ENCODE results near the gene KHK. TPM values are rescaled to one million over a fixed set of nuclear protein-coding genes. Genes with fewer than 3 reads are reported as not detected.

KHK gene
- total RNA-seq, 4 donors from 2014 or later, result 1.8 to 12.0 (median 6.3) TPM

DNA sequence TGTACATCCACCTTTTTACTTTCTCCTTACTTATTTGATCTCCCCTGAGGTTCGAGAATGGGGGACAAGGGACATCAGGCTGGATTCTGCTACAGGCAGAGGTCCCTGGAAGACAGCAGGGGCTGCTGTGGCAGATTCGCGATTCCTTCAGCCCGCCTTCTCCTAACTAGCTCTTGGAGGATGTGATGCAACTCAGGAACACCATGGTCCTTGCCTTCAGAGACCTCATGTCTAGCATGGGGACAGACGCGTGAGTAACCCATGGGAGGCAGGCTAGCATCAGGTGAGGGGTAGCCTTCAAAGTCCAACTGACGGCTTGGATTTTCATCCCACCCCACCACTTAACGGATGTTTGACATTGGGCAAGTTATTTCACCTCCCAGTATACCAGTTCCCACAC, 61.4 kb downstream of the KHK start:
- intact Hi-C loops (cut with DNase I; ENCODE audit: low total_unique reads) (no loop called here), in situ Hi-C loops (cut with MboI; ENCODE audit: low pct_ligation_motif_present in 1 of 4, low pct_unique_long_range_greater_than_20kb in 1 of 4, low sequenced_read_pairs in 3 of 4) (no loop called here)
- Histone ChIP-seq H3K9me3 (no peaks in the 10 kb centered on the region), H3K4me3 (no peak overlapping the region), H3K27me3 (no peaks in the 10 kb centered on the region), H3K4me1 (no peaks in the 10 kb centered on the region), H3K36me3 (no peaks in the 10 kb centered on the region), H3K27ac (no peak overlapping the region)
- DNase-seq, result no peak
- no peak for TF ChIP-seq POLR2AphosphoS5 (IDR thresholded peaks at IDR 0.05)
- no peak for TF ChIP-seq POLR2A (IDR thresholded peaks at IDR 0.05)
- no peak for TF ChIP-seq EP300 (IDR thresholded peaks at IDR 0.05; ENCODE audit: low read depth)
- TF ChIP-seq, protein P1, sequence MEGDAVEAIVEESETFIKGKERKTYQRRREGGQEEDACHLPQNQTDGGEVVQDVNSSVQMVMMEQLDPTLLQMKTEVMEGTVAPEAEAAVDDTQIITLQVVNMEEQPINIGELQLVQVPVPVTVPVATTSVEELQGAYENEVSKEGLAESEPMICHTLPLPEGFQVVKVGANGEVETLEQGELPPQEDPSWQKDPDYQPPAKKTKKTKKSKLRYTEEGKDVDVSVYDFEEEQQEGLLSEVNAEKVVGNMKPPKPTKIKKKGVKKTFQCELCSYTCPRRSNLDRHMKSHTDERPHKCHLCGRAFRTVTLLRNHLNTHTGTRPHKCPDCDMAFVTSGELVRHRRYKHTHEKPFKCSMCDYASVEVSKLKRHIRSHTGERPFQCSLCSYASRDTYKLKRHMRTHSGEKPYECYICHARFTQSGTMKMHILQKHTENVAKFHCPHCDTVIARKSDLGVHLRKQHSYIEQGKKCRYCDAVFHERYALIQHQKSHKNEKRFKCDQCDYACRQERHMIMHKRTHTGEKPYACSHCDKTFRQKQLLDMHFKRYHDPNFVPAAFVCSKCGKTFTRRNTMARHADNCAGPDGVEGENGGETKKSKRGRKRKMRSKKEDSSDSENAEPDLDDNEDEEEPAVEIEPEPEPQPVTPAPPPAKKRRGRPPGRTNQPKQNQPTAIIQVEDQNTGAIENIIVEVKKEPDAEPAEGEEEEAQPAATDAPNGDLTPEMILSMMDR (IDR thresholded peaks at IDR 0.05), result no peak
- 80 to 93% methylated on average over 1 to 8 of the region's 8 CpGs for whole genome bisulfite sequencing, 2 donors (ENCODE audit: low coverage in 1 of 2)

DNA sequence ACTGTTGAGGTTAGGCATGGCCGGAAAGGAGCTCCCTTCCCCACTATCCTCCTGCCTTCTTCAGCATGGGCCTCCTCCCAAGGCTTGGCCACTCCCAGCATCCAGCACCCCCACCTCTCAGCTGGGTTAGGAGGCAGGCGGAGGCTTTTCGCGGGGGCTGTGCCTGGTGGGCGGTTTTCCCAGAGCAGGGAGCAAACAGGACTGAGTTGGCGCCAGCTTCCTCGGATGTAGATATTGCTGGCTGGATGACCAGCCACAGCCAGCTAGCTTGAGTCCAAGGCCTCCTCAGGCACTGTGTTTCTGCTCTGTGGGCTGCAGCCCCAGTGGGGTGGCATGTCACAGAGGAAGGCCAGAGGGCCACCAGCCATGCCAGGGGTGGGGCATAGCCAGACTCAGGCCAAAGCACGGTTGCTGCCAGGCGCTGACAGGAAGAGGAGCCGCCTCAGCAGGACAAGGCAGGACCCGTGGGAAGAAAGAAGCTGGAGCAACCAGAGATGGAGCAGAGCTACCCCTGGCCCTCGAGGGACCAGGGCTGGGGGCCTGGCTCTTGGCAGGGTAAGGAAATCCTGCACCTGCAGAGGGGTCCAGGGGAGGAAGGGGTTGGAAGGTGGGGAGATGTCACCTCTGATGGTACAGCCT, 62.3 kb downstream of the KHK start, which contains the start of gene TCF23:
TSS of gene TCF23 (plus strand) at position 204 of the 639 bp plus-strand sequence. CDS start at position 334, 130 bp downstream.
- Histone ChIP-seq H3K4me3 (no peak within 1 kb of the TSS), H3K27ac (no peak within 1 kb of the TSS), H3K27me3 (no peaks in the 10 kb centered on the region), H3K36me3 (no peaks in the 10 kb centered on the region), H3K9me3 (no peaks in the 10 kb centered on the region), H3K4me1 (no peaks in the 10 kb centered on the region)
- DNase-seq, result no peak
- WGBS, 2 donors (ENCODE audit: low coverage in 1 of 2), result 66% methylated on average over 8 of the region's 12 CpGs; no CpG with 5 or more reads in 1 of the 2 donors
- intact Hi-C loops (cut with DNase I; ENCODE audit: low total_unique reads) (no loop called here), in situ Hi-C loops (cut with MboI; ENCODE audit: low pct_ligation_motif_present in 1 of 4, low pct_unique_long_range_greater_than_20kb in 1 of 4, low sequenced_read_pairs in 3 of 4) (no loop called here)
- TF ChIP-seq POLR2AphosphoS5 (IDR thresholded peaks at IDR 0.05) (no peak), EP300 (IDR thresholded peaks at IDR 0.05; ENCODE audit: low read depth) (no peak), POLR2A (IDR thresholded peaks at IDR 0.05) (no peak)
- TF ChIP-seq, protein P1 (IDR thresholded peaks at IDR 0.05), result no peak

DNA sequence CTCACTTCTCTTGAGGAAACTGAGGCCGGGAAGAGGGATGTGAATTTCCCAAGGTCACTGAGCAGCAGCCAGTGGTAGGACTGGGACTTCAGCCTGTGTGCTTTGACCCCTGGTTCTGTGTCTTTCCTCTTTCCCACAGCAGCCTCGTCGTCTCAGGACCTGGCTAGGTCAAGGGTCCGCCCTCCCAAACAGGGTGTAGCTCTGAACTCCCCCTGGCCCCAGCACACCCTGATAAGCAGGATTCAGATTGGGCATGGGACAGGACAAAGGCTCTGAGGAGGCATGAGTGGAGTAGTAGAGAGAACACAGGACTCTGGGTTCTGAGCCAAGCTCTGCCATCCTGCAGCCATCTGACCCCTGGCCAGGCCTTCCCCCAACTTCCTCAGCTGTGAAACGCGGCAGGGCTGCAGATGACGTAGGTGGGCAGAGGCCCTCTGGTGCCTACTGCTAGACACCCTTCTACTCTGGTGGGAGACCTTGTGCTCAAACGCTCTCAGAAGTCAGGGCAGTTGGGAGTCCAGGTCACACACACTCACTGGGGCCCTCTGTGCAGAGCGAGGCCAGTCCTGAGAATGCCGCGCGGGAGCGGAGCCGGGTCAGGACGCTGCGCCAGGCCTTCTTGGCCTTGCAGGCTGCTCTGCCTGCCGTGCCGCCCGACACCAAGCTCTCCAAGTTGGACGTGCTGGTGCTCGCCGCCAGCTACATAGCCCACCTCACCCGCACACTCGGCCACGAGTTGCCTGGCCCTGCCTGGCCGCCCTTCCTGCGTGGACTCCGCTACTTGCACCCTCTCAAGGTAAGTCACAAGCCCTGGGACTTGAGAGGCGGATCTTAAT, 63.2 kb downstream of the KHK start:
- H3K4me3 ChIP-seq, result no peak overlapping the region
- H3K27me3 ChIP-seq, result no peaks in the 10 kb centered on the region
- intact Hi-C loops (cut with DNase I; ENCODE audit: low total_unique reads), result no loop called here
- TF ChIP-seq POLR2A (IDR thresholded peaks at IDR 0.05) (no peak), EP300 (IDR thresholded peaks at IDR 0.05; ENCODE audit: low read depth) (no peak), POLR2AphosphoS5 (IDR thresholded peaks at IDR 0.05) (no peak)
- TF ChIP-seq, protein P1 (IDR thresholded peaks at IDR 0.05), result no peak
- no peaks in the 10 kb centered on the region for H3K9me3 ChIP-seq
- H3K27ac ChIP-seq, result no peak overlapping the region
- in situ Hi-C loops (cut with MboI; ENCODE audit: low pct_ligation_motif_present in 1 of 4, low pct_unique_long_range_greater_than_20kb in 1 of 4, low sequenced_read_pairs in 3 of 4), result no loop called here
- WGBS, 2 donors (ENCODE audit: low coverage in 1 of 2), result 86% methylated on average over 25 of the region's 29 CpGs; no CpG with 5 or more reads in 1 of the 2 donors
- DNase-seq, result no peak
- H3K36me3 ChIP-seq, result no peaks in the 10 kb centered on the region
- no peaks in the 10 kb centered on the region for H3K4me1 ChIP-seq

Other genes with a start within 250 kb of the KHK start
- under 1 TPM in 1 of 4 donors, not detected in 3; 0.32 TPM for gene DPYSL5, start 238.6 kb upstream of the KHK start, total RNA-seq
- gene MAPRE3, start 116.1 kb upstream of the KHK start, total RNA-seq, result 10 to 100 TPM; 16.8 to 64.7 (median 32.9) TPM
- gene TMEM214, start 53.8 kb upstream of the KHK start, total RNA-seq, result 100 to 1,000 TPM in 2 of 4 donors, 10 to 100 TPM in 2; 51.2 to 179 (median 127) TPM
- gene AGBL5, start 35.1 kb upstream of the KHK start, total RNA-seq, result 10 to 100 TPM in 3 of 4 donors, 1 to 10 TPM in 1; 9.7 to 39.2 (median 13.9) TPM
- 100 to 1,000 TPM in 3 of 4 donors, 10 to 100 TPM in 1; 92.7 to 320 (median 202) TPM for gene OST4, start 15.1 kb upstream of the KHK start, total RNA-seq
- 100 to 1,000 TPM in 1 of 4 donors, 10 to 100 TPM in 3; 41.0 to 152 (median 65.6) TPM for gene EMILIN1, start 8.2 kb upstream of the KHK start, total RNA-seq
- gene CGREF1, start 32.4 kb downstream of the KHK start, total RNA-seq, result 1 to 10 TPM in 2 of 4 donors, under 1 TPM in 1, not detected in 1; 0.27 to 4.9 (median 1.1) TPM
- gene ABHD1, start 37.0 kb downstream of the KHK start, total RNA-seq, result under 1 TPM in 1 of 4 donors, not detected in 3; 0.48 TPM
- 100 to 1,000 TPM in 1 of 4 donors, 10 to 100 TPM in 3; 53.2 to 105 (median 71.1) TPM for gene PREB, start 47.9 kb downstream of the KHK start, total RNA-seq
- gene PRR30, start 52.6 kb downstream of the KHK start, total RNA-seq, result not detected
- gene TCF23, start 62.2 kb downstream of the KHK start, total RNA-seq, result not detected
- gene ATRAID, start 125.3 kb downstream of the KHK start, total RNA-seq, result 100 to 1,000 TPM in 2 of 4 donors, 10 to 100 TPM in 2; 64.7 to 179 (median 121) TPM
- gene SLC5A6, start 125.5 kb downstream of the KHK start, total RNA-seq, result 10 to 100 TPM; 22.8 to 58.3 (median 41.0) TPM
- 10 to 100 TPM; 11.9 to 25.9 (median 16.6) TPM for gene CAD, start 130.6 kb downstream of the KHK start, total RNA-seq
- under 1 TPM in 1 of 4 donors, not detected in 3; 0.60 TPM for gene SLC30A3, start 176.3 kb downstream of the KHK start, total RNA-seq
- gene DNAJC5G, start 188.7 kb downstream of the KHK start, total RNA-seq, result not detected
- 1 to 10 TPM in 2 of 4 donors, under 1 TPM in 1, not detected in 1; 0.40 to 1.9 (median 1.2) TPM for gene TRIM54, start 195.7 kb downstream of the KHK start, total RNA-seq
- gene UCN, start 221.7 kb downstream of the KHK start, total RNA-seq, result 10 to 100 TPM in 1 of 4 donors, 1 to 10 TPM in 1, under 1 TPM in 1, not detected in 1; 0.82 to 10.8 (median 2.2) TPM
- 10 to 100 TPM; 34.4 to 53.8 (median 38.3) TPM for gene MPV17, start 236.3 kb downstream of the KHK start, total RNA-seq